Esophagus squamous epithelium (tissue), 5 donors: ENCODE results near the gene PAQR8. TPM values are rescaled to one million over a fixed set of nuclear protein-coding genes. Genes with fewer than 3 reads are reported as not detected.

Experiments used
- DNase-seq: peaks from one replicate; lab custom pipeline; 2025; lab: John Stamatoyannopoulos, UW
- H3K27ac ChIP-seq, 4 donors: fragments of 200-600 bp; sonication (generic); one replicate each; pipeline ENCODE4 v1.5.1; 2016 to 2019; ENCODE audit warnings: mild to moderate bottlenecking in 1 of 4
- H3K27me3 ChIP-seq, 4 donors: fragments of 200-600 bp; sonication (generic); 1 replicate in 3 of 4; 2 replicates in 1 of 4; pipeline versions ENCODE4 v1.5.1 to v1.6.0; 2017 to 2021; ENCODE audit warnings: antibody characterized with exemption in 1 of 4
- H3K36me3 ChIP-seq, 3 donors: fragments of 200-600 bp; sonication (generic); one replicate each; pipeline ENCODE4 v1.5.1; 2016 to 2019
- H3K4me1 ChIP-seq, 3 donors: fragments of 200-600 bp; sonication (generic); one replicate each; pipeline ENCODE4 v1.5.1; 2017 to 2019
- H3K4me3 ChIP-seq, 4 donors: fragments of 200-600 bp; sonication (generic); 1 replicate in 3 of 4; 2 replicates in 1 of 4; pipeline ENCODE4 v1.5.1; 2016 to 2019; ENCODE audit warnings: mild to moderate bottlenecking in 2 of 4, moderate library complexity in 1 of 4
- H3K9me3 ChIP-seq, 3 donors: fragments of 200-600 bp; sonication (generic); one replicate each; pipeline ENCODE4 v1.5.1; 2016 to 2019
- CTCF ChIP-seq, 6 experiments: fragments of 450-650 bp in 4 of 6; fragments of 200-600 bp in 2 of 6; sonication (generic) in 2 of 6; IDR thresholded peaks; one replicate each; pipeline ENCODE4 v1.5.1; 2016 to 2019; ENCODE audit warnings: antibody characterized with exemption in 6 of 6, mild to moderate bottlenecking in 4 of 6, moderate library complexity in 4 of 6
- POLR2A ChIP-seq, 4 donors: fragments of 450-650 bp; IDR thresholded peaks; one replicate each; pipeline ENCODE4 v1.6.1; 2017; ENCODE audit warnings: antibody characterized with exemption in 4 of 4, mild to moderate bottlenecking in 4 of 4, moderate library complexity in 3 of 4
- WGBS, 2 donors: methylation state at CpG; one replicate each; pipeline ENCODE4 v1.1.5; 2018; 5-methylcytosine and 5-hydroxymethylcytosine counted together
- intact Hi-C: fragments of 100-400 bp; cut with DNase I; formaldehyde crosslinking; loops from one replicate; pipeline ENCODE4 v1.15.0; 2022
- total RNA-seq, 4 donors: library from RNA; depleted of rRNA; stranded (reverse); fragments of >200 nt; gene quantifications; one replicate each; pipeline ENCODE4 v1.1.0, GENCODE V29; 2016
- donor health status: DM: yes; HTN: yes; CAD: no.

PAQR8 gene
- total RNA-seq, 4 donors from 2014 or later, result 1.7 to 22.5 (median 11.5) TPM

GRCh38 chr6:52360601-52361413 lies 1.1 kb upstream of the PAQR8 start:
- Histone ChIP-seq H3K4me3 (peak overlapping the region in 2 of 4 donors; percentile 83 to 87), H3K4me1 (peaks cover 3 to 56% (median 7%) of the 10 kb centered on the region in 3 donors)
- 62 to 66% methylated on average over 11 of the region's 11 CpGs for WGBS, 2 donors

GRCh38 chr6:52361414-52361944 lies 472 bp upstream of the PAQR8 start:
- Histone ChIP-seq H3K27me3 (no peaks in the 10 kb centered on the region), H3K36me3 (peaks cover 0 to 3% (median 0%) of the 10 kb centered on the region in 3 donors), H3K4me1 (peaks cover 3 to 56% (median 7%) of the 10 kb centered on the region in 3 donors), H3K27ac (peak overlapping the region; percentile 86 to 94 (median 88)), H3K4me3 (peak overlapping the region; percentile 77 to 87 (median 80)), H3K9me3 (no peaks in the 10 kb centered on the region)
- WGBS, 2 donors, result 21 to 34% methylated on average over 14 to 18 of the region's 18 CpGs
- no peak for DNase-seq
- TF ChIP-seq CTCF (IDR thresholded peaks at IDR 0.05), result no peak
- no peak for TF ChIP-seq POLR2A (IDR thresholded peaks at IDR 0.05)
- intact Hi-C loops, result no loop called here

More at GRCh38 chr6:52360601-52361413, 1.1 kb upstream of the PAQR8 start:
- intact Hi-C loops, result no loop called here
- no peak for TF ChIP-seq POLR2A (IDR thresholded peaks at IDR 0.05)
- TF ChIP-seq CTCF (IDR thresholded peaks at IDR 0.05), result no peak
- Histone ChIP-seq H3K36me3 (no peaks in the 10 kb centered on the region), H3K27ac (peak overlapping the region; percentile 86 to 94 (median 88)), H3K27me3 (no peaks in the 10 kb centered on the region), H3K9me3 (no peaks in the 10 kb centered on the region)
- DNase-seq, result no peak

GRCh38 chr6:52362443-52363227 lies 684 bp downstream of the PAQR8 start:
- WGBS, 2 donors, result 1% methylated on average over 38 to 44 of the region's 57 CpGs
- H3K36me3 ChIP-seq, result peaks cover 0 to 12% (median 0%) of the 10 kb centered on the region in 3 donors
- intact Hi-C loops, result no loop called here
- TF ChIP-seq POLR2A (IDR thresholded peaks at IDR 0.05), result no peak
- TF ChIP-seq CTCF (IDR thresholded peaks at IDR 0.05), result no peak
- peaks cover 3 to 66% (median 7%) of the 10 kb centered on the region in 3 donors for H3K4me1 ChIP-seq
- H3K9me3 ChIP-seq, result no peaks in the 10 kb centered on the region
- peak overlapping the region; percentile 77 to 87 (median 80) for H3K4me3 ChIP-seq
- DNase-seq, result no peak
- H3K27me3 ChIP-seq, result no peaks in the 10 kb centered on the region
- peak overlapping the region; percentile 86 to 94 (median 88) for H3K27ac ChIP-seq

GRCh38 chr6:52363228-52363867 lies 1.4 kb downstream of the PAQR8 start:
- TF ChIP-seq POLR2A (IDR thresholded peaks at IDR 0.05) (no peak), CTCF (IDR thresholded peaks at IDR 0.05) (no peak)
- 36 to 55% methylated on average over 8 of the region's 8 CpGs for WGBS, 2 donors
- no peaks in the 10 kb centered on the region for H3K9me3 ChIP-seq
- DNase-seq, result no peak
- no peaks in the 10 kb centered on the region for H3K27me3 ChIP-seq
- intact Hi-C loops, result no loop called here
- peak overlapping the region; percentile 86 to 94 (median 88) for H3K27ac ChIP-seq
- peaks cover 3 to 66% (median 7%) of the 10 kb centered on the region in 3 donors for H3K4me1 ChIP-seq
- H3K4me3 ChIP-seq, result peak overlapping the region; percentile 77 to 87 (median 80)
- H3K36me3 ChIP-seq, result peaks cover 0 to 19% (median 0%) of the 10 kb centered on the region in 3 donors
